NT2/D1 (cell line): ENCODE data around the gene MEIS2.

Experiments used
- DNase-seq: peaks from one replicate; pipeline ENCODE4 v3.0.0-alpha.2; 2011; ENCODE audit warnings: low read depth, low spot score
- H3K27me3 ChIP-seq: 2 replicates; pipeline ENCODE4 v1.6.0; 2011; ENCODE audit warnings: mild to moderate bottlenecking; ENCODE audit not compliant: insufficient read length, insufficient read depth
- H3K36me3 ChIP-seq: 2 replicates; pipeline ENCODE4 v1.6.1; 2011; ENCODE audit warnings: mild to moderate bottlenecking, low read length, mixed read lengths; ENCODE audit not compliant: insufficient read depth, insufficient read length
- H3K4me1 ChIP-seq: 2 replicates; pipeline ENCODE4 v1.5.1; 2011; ENCODE audit not compliant: insufficient read depth, insufficient read length
- H3K4me3 ChIP-seq: 2 replicates; pipeline ENCODE4 v1.5.1; 2011; ENCODE audit warnings: low read depth; ENCODE audit not compliant: insufficient read length
- H3K9ac ChIP-seq: 2 replicates; pipeline ENCODE4 v1.6.0; 2011; ENCODE audit warnings: low read depth; ENCODE audit not compliant: insufficient read length
- H3K9me3 ChIP-seq: 2 replicates; pipeline ENCODE4 v1.5.1; 2011; ENCODE audit warnings: mild to moderate bottlenecking, low read length; ENCODE audit not compliant: insufficient read depth
- SUZ12 ChIP-seq: IDR thresholded peaks from 2 replicates; pipeline ENCODE4 v1.6.1; 2011; ENCODE audit not compliant: insufficient read length, insufficient read depth; ENCODE audit errors: extremely low read depth
- YY1 ChIP-seq: IDR thresholded peaks from 2 replicates; pipeline ENCODE4 v1.6.1; 2011; ENCODE audit not compliant: insufficient read length, insufficient read depth
- ZNF274 ChIP-seq: IDR thresholded peaks from 2 replicates; pipeline ENCODE4 v1.6.1; 2011; ENCODE audit warnings: mild to moderate bottlenecking, low read depth, low read length

Gene MEIS2

DNA sequence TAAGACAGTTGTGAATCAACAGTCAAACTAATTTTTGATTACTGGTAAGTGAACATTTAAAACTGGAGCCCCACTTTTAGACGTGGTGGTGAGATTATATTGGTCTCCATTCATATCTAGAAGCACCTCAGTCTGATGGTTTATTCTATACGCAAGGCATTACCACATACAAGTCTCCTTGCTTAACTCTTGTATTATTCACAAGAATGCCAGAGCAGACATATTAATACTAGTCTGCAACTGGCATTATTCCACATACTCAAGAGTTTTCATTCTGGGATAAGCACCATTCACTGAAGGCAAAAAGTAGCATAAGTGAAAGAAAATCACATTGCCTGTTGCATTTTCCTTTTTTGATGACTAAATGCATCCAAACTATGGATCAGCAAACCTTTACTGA, 36.9 kb upstream of the MEIS2 start:
- no peaks in the 10 kb centered on the region for H3K4me1 ChIP-seq
- no peak for TF ChIP-seq SUZ12
- TF ChIP-seq YY1: no peak
- TF ChIP-seq ZNF274: no peak
- no peak for DNase-seq
- H3K9me3 ChIP-seq: no peaks in the 10 kb centered on the region
- H3K27me3 ChIP-seq: no peaks in the 10 kb centered on the region
- no peak overlapping the region for H3K9ac ChIP-seq
- no peak overlapping the region for H3K4me3 ChIP-seq
- no peaks in the 10 kb centered on the region for H3K36me3 ChIP-seq

- Histone ChIP-seq H3K4me3 (no peak overlapping the region), H3K9me3 (no peaks in the 10 kb centered on the region), H3K27me3 (no peaks in the 10 kb centered on the region), H3K36me3 (no peaks in the 10 kb centered on the region), H3K4me1 (no peaks in the 10 kb centered on the region), H3K9ac (no peak overlapping the region)
- no peak for DNase-seq
- TF ChIP-seq SUZ12 (no peak), ZNF274 (no peak), YY1 (no peak)
Observed at GRCh38 chr15:37136666-37137065, 36.3 kb upstream of the MEIS2 start.

GRCh38 chr15:37135225-37135624, 34.9 kb upstream of the MEIS2 start:
- Histone ChIP-seq H3K36me3 (no peaks in the 10 kb centered on the region), H3K9ac (no peak overlapping the region), H3K4me1 (no peaks in the 10 kb centered on the region), H3K27me3 (no peaks in the 10 kb centered on the region), H3K4me3 (no peak overlapping the region), H3K9me3 (no peaks in the 10 kb centered on the region)
- TF ChIP-seq SUZ12 (no peak), ZNF274 (no peak), YY1 (no peak)
- DNase-seq: no peak

- Histone ChIP-seq H3K36me3 (no peaks in the 10 kb centered on the region), H3K27me3 (no peaks in the 10 kb centered on the region), H3K4me3 (no peak overlapping the region), H3K9ac (no peak overlapping the region), H3K9me3 (no peaks in the 10 kb centered on the region), H3K4me1 (no peaks in the 10 kb centered on the region)
- TF ChIP-seq SUZ12: no peak
- no peak for TF ChIP-seq YY1
- TF ChIP-seq ZNF274: no peak
- DNase-seq: no peak
Observed at GRCh38 chr15:37134699-37135131, 34.4 kb upstream of the MEIS2 start.

DNA sequence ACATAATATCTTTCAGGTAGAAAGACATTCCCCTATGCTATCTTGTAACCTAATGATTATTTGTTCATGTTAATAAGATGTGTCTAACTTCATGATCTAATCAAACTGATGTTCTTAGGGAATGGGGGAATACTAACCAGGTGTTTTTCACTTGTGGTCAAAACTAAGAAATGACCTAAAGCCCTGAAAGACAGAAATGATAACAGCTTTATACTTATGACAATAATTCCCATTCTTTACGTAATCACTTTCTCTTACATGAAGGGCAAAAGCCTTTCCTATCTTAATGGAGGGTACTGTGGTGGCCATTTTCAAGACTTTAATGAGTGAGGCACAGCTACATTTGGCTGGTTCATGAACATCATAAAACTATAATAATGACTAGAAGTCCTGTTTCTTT, 33.9 kb upstream of the MEIS2 start:
- H3K4me3 ChIP-seq: no peak overlapping the region
- no peak overlapping the region for H3K9ac ChIP-seq
- no peaks in the 10 kb centered on the region for H3K4me1 ChIP-seq
- TF ChIP-seq ZNF274 (no peak), SUZ12 (no peak), YY1 (no peak)
- H3K9me3 ChIP-seq: no peaks in the 10 kb centered on the region
- no peaks in the 10 kb centered on the region for H3K36me3 ChIP-seq
- no peak for DNase-seq
- no peaks in the 10 kb centered on the region for H3K27me3 ChIP-seq

DNA sequence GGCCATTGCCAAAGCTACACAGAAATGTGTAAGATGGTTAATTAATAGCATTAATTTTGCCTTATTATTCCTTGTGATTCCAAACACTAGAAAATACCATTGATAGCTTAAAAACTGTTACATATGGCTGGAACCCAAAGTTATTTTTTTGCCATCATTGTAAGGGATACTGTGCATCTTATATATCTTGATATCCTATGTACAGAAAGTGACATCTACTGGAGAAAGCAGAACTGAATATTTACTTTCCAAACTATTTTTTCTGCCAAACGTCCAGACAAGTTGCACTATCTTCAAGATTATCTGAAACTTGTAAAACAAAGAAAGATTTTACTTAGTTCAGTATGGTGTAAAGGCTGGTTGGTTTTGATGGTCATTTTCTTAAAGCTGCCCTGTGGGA, 33.3 kb upstream of the MEIS2 start:
- no peaks in the 10 kb centered on the region for H3K27me3 ChIP-seq
- no peak for DNase-seq
- no peaks in the 10 kb centered on the region for H3K9me3 ChIP-seq
- no peaks in the 10 kb centered on the region for H3K4me1 ChIP-seq
- H3K4me3 ChIP-seq: no peak overlapping the region
- H3K36me3 ChIP-seq: no peaks in the 10 kb centered on the region
- TF ChIP-seq ZNF274 (no peak), YY1 (no peak)
- H3K9ac ChIP-seq: no peak overlapping the region

DNA sequence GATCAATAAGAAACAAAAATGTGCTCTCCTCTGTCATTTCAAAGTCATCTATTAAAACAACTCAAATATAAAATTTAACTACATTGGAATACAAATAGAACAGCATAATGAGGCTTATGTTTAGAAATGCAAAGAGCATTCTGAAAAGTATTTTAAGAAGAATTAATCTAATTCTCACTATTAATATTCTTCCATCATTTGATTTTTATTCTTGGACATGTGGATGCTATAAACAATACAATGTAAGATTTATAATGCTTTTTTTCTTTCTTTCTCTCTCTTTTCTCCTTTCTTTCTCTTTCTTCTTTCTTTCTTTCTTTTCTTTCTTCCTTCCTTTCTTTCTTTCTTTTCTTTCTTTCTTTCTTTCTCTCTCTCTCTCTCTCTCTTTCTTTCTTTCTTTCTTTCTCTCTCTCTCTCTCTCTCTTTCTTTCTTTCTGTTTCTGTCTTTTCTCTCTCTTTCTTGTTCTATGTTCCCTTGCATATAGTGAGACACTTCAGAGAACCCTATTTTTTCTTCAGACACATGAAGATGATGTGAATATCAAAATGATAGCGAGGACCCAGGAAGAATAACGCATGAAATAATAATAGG, 32.6 kb upstream of the MEIS2 start:
- Histone ChIP-seq H3K36me3 (no peaks in the 10 kb centered on the region), H3K4me1 (no peaks in the 10 kb centered on the region), H3K4me3 (no peak overlapping the region), H3K9me3 (no peaks in the 10 kb centered on the region), H3K27me3 (no peaks in the 10 kb centered on the region), H3K9ac (no peak overlapping the region)
- no peak for DNase-seq
- TF ChIP-seq ZNF274 (no peak), YY1 (no peak), SUZ12 (no peak)

- Histone ChIP-seq H3K4me1 (no peaks in the 10 kb centered on the region), H3K9me3 (no peaks in the 10 kb centered on the region), H3K27me3 (no peaks in the 10 kb centered on the region), H3K9ac (no peak overlapping the region), H3K4me3 (no peak overlapping the region), H3K36me3 (no peaks in the 10 kb centered on the region)
- DNase-seq: no peak
- no peak for TF ChIP-seq SUZ12
- no peak for TF ChIP-seq ZNF274
- TF ChIP-seq YY1: no peak
Observed at GRCh38 chr15:37131621-37132020, 31.3 kb upstream of the MEIS2 start.
